NCI-H748 treated with DMSO at 0.1 percent for 48 hours (cell line): ENCODE measurements around the gene AFM.

Experiments
- DNase-seq: peaks from one replicate; lab custom pipeline; 2025; lab: John Stamatoyannopoulos, UW

Gene AFM

DNA sequence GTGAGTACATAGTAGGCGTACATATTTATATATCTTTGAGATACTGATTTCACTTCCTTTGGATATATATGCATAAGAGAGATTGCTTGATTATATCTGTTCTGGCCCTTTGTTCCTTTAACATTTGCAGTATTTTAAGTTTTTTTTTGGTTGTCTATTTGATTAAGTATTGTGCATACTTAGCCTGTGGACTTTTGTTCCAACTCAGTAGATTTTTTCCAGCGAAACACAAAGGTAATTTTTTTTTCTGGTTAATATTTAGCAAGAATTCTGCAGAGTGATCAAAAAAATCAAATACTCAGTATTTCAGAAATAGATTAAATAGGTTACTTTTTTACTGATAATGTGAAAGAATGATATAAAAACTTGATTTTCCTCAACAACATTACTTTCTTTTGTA lies at the start of gene AFM:
Gene AFM, plus strand, starts transcription at position 388 of the 400 bp plus-strand sequence. CDS start 31 bp downstream, outside the sequence.
- no peak for DNase-seq

DNA sequence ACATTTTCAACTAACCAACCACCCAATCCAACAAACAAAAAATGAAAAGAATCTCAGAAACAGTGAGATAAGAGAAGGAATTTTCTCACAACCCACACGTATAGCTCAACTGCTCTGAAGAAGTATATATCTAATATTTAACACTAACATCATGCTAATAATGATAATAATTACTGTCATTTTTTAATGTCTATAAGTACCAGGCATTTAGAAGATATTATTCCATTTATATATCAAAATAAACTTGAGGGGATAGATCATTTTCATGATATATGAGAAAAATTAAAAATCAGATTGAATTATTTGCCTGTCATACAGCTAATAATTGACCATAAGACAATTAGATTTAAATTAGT lies 49.8 kb upstream of the AFM start:
- DNase-seq: no peak

DNA sequence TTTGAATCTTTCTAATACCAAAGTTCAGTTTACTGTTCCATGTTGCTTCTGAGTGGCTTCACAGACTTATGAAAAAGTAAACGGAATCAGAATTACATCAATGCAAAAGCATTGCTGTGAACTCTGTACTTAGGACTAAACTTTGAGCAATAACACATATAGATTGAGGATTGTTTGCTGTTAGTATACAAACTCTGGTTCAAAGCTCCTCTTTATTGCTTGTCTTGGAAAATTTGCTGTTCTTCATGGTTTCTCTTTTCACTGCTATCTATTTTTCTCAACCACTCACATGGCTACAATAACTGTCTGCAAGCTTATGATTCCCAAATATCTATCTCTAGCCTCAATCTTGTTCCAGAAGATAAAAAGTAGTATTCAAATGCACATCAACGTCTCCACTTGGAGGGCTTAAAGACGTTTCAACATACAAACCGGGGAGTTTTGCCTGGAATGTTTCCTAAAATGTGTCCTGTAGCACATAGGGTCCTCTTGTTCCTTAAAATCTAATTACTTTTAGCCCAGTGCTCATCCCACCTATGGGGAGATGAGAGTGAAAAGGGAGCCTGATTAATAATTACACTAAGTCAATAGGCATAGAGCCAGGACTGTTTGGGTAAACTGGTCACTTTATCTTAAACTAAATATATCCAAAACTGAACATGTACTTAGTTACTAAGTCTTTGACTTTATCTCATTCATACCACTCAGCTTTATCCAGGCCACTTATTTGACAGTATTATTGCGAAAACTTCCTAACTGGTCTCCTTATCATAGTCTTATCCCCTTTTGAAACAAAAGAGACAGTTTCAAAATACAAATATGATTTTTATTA lies 49.2 kb upstream of the AFM start:
- no peak for DNase-seq

- DNase-seq: no peak
Measured at GRCh38 chr4:73433140-73433539, 48.4 kb upstream of the AFM start.

GRCh38 chr4:73434311-73434710 lies 47.2 kb upstream of the AFM start:
- no peak for DNase-seq

GRCh38 chr4:73435984-73436383 lies 45.6 kb upstream of the AFM start, which contains the start of gene AFP:
Gene AFP (plus strand): TSS chr4:73436221. CDS start chr4:73436263, 42 bp downstream.
- DNase-seq: no peak

DNA sequence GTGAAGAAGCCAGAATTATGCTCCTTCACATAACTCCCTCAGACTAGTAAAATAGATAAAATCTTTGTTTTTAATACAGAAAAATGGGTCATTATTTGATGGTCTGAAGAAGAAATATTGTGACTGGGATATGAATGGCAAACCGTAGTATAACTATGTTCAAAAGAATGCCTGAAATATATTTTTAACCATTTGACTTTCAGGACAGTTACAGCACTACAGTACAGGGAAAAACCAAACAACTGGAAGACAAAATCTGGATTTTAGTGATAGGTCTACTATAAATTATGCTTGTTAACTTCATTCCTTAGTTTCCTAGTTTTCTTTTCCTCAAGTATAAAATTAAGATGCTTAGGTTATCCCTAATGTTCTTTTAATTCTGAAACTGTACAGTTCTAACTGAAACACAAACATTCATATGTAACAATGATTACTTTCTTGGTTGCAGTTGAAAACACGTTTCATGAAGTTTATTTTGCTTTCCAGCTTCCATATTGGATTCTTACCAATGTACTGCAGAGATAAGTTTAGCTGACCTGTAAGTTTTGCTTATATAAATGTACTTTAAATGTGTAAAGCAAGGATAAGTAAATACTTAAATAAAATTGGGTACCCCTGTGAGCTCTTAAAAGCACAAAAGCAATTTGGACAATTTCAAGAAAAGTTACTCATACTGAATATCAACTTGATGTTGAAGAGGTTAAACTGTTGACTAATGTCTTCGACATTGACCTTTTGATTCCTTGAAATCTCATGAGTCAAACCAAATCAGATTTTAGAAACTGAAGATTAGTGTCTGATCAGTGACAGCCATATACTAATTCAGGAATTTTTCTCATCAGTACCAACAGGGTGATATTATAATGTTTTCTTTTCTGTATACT lies 44.6 kb upstream of the AFM start:
- DNase-seq: no peak

DNA sequence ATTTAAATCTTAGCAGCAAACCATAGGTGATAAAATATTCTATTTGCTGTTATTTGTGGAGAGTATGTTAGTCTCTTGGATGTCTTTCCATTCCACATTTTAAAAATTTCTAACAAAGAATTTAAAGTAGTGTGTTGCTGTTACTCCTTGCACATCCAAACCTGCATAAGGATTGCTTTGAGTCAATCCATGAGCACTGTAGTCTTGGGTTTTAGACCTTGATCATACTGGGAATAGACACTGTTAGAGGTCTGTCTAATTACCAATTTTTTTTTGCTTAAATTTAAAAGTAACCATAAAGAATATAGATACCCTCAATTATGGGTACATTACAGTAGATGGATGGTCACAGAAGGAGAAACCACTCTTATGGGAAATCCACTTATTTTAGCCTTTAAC lies 44.0 kb upstream of the AFM start:
- DNase-seq: no peak

GRCh38 chr4:73438048-73438447 lies 43.5 kb upstream of the AFM start:
- no peak for DNase-seq

DNA sequence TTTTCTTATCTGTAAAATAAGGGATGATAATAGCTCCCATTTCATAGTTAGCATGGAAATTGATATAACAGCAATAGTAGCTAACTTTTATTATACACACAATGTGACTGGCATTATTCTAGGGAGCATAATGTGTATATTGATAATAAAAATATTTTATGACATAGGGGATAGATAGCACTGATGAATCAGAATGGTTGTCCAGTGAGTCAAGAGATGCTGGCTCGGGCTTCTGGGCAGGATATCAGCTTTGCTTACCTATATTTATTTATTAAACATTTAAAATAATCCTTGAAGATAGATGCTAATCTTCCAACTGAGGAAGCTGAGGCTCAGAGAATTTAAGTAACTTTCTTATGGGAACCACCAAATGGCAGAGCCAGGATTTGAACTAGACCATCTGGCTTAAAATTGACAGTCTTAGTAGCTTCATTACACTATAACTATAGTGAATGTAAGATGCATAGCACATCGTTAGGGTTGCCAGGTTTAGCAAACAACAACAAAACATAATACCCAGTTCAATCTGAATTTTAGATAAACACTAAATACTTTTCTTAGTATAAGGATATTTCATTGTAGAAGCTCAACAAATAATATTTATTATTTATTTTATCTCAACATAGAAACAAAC lies 42.8 kb upstream of the AFM start:
- DNase-seq: no peak

GRCh38 chr4:73439445-73439844 lies 42.1 kb upstream of the AFM start:
- no peak for DNase-seq

- no peak for DNase-seq
Measured at GRCh38 chr4:73439991-73440390, 41.6 kb upstream of the AFM start.

GRCh38 chr4:73440653-73441052 lies 40.9 kb upstream of the AFM start:
- no peak for DNase-seq

GRCh38 chr4:73442275-73442674 lies 39.3 kb upstream of the AFM start:
- no peak for DNase-seq

GRCh38 chr4:73443224-73443623 lies 38.3 kb upstream of the AFM start:
- DNase-seq: no peak

- no peak for DNase-seq
Measured at GRCh38 chr4:73445383-73446335, 35.9 kb upstream of the AFM start.

DNA sequence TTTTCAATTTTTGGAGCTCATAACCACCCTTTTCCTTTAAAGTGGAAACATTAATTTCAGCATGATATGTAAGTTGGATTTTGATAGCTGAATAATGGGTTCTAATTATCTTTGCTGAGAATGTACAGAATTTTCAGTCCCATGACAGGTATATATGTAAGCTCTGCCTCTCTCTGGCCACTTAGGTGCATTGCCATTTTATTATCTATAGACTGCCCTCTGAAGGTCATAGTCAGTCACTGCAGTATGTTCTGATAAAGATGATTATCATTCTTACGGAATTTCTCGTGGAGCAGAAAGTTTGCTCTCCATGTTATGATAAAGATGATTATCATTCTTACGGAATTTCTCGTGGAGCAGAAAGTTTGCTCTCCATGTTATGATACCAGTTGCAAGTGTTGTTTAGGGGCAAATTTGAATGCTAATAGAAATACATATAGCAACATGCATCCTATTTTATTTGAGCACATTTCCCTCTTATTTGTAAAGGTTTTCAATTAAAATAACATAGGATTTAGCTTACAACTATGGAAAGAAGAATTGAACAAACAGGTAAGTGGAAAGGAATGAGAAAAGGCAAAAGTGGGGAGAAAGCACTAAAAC lies 35.1 kb upstream of the AFM start:
- DNase-seq: peak; percentile 40

- no peak for DNase-seq
Measured at GRCh38 chr4:73447671-73448070, 33.9 kb upstream of the AFM start.

DNA sequence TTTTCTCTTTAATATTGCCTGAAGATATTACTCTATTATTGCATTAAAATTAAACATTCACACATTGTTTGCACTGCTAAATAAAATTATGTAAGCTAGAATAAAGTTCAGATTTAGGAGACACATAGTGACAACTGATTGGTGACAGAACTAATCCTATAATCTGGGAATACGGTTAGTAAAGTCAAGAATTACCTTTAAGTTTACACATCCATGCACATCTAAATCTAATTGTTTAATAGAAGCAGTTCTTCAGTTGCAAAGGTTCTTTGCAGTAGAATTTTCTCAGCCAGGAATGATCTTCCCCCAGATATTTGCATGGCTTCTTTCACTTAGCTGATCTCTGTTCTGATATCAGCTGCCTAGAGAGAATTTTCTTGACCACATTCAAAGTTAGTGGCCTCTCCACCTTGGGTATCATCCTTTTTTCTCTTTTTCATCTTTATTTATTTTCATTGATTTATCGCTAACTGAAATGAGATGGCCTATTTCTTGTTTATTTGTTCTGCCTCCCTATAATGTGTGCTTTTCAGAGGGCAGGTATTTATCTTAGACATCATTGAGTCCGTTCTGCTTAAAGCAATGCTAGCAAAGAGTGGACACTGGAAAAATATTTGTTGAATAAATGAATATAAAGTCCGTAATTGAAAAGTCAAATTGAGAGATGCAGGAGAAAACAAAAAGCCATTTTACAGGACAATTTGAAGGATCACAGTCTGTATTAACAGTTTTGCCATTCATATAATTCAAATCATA lies 32.9 kb upstream of the AFM start:
- DNase-seq: no peak

DNA sequence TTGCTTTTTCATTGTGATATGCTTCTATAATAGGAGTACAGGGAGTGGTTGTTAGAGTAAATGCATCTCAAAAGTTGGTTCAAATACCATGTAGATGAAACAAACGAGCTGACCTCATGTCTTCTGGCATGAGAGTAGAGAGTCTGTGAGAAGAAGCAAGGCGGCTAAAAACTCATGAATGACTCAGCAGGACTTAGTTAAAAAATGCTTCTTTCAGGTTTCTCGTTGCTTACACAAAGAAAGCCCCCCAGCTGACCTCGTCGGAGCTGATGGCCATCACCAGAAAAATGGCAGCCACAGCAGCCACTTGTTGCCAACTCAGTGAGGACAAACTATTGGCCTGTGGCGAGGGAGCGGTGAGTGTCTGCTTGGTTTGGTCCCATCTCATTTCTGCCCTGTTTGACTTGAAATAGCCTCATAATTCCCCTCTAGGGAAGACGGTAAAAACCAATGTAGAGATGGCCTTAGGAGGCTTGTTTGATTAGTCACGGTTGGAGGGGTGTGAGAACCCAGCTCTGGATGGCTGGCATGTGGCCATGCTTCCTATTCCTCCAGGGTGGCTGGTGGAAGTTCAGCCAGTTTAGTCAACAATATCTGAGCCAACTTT lies 31.0 kb upstream of the AFM start:
- DNase-seq: peak; percentile 77
